NCI-H128 (cell line): ENCODE data around the gene NECTIN2.
"Not testable (repeated sequence)": the region's sequence is repeated elsewhere in the genome, so short reads cannot be mapped to it uniquely, and the experiment has no call there.

ENCODE experiments used
- DNase-seq: peaks from one replicate; lab custom pipeline; 2025; ENCODE audit not compliant: unreplicated experiment; lab: John Stamatoyannopoulos, UW

The NECTIN2 gene

GRCh38 chr19:44816301-44816700 is 29.8 kb upstream of the NECTIN2 start:
- no peak for DNase-seq

DNA sequence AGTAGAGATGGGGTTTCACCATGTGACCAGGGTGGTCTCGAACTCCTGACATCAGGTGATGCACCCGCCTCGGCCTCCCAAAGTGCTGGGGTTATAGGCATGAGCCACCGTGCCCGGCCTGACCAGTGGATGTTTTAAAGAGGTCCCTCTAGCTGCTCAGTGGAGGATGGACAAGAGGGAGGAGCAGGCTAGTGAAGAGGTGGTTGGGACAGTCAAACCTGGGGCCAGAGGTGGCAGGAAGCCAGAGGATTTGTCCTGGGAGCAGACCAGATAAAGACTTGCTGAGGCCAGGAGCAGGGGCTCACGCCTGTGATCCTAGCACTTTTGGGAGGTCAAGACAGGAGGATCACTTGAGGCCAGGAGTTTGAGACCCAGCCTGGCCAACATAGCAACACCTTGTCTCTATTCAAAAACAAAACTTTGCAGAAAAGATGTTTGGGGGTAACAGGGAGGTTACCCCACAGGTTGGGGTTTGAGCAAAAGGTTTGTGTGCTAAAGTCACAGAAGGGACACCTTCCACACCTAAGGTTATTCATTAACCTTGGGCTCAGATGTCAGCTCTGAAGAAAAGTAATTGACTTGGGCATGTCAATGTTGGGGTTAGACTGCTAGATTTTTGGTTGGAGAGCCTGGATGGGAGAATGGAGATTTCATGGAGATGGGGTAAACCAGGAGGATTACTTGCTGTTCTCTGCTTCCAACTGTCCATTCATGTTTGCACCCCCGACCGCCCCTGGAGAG is 28.2 kb upstream of the NECTIN2 start:
- no peak for DNase-seq

DNA sequence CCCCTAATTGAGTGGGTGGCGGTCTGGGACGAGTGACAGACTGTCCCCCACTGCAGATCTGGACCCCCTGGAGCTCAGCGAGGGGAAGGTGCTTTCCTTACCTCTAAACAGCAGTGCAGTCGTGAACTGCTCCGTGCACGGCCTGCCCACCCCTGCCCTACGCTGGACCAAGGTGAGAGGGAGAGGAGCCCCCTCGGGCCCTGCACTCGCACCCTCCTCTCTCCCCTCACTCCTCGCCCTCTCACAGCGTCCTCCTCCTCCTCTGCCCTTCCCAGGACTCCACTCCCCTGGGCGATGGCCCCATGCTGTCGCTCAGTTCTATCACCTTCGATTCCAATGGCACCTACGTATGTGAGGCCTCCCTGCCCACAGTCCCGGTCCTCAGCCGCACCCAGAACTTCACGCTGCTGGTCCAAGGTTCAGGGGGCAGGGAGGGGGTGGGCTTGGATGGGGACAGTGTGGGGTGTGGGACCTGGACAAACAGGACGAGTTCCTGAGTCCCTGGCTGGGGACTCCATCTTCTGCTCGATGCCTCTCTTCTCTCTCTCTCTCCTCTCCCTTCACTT is 27.5 kb upstream of the NECTIN2 start:
- DNase-seq, result no peak

GRCh38 chr19:44819246-44819832 is 26.8 kb upstream of the NECTIN2 start:
- DNase-seq, result no peak

DNA sequence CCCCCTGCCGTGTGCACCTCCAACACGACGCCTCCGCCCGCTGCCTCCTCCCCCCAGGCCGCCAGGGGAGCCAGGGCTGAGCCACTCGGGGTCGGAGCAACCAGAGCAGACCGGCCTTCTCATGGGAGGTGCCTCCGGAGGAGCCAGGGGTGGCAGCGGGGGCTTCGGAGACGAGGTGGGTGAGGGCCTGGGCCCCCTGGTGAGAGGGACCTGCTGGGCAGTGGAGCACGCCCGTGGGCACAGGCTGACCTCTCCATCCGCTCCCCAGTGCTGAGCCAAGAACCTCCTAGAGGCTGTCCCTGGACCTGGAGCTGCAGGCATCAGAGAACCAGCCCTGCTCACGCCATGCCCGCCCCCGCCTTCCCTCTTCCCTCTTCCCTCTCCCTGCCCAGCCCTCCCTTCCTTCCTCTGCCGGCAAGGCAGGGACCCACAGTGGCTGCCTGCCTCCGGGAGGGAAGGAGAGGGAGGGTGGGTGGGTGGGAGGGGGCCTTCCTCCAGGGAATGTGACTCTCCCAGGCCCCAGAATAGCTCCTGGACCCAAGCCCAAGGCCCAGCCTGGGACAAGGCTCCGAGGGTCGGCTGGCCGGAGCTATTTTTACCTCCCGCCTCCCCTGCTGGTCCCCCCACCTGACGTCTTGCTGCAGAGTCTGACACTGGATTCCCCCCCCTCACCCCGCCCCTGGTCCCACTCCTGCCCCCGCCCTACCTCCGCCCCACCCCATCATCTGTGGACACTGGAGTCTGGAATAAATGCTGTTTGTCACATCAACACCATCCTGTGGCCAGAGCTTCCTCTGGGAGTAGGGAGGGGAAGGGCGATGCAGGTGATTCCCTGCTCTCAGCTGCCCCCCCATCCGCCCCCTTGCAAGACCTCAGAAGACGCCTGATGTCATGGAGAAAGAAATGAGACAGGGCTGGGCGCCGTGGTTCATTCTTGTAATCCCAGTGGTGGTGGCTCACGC is 25.2 kb upstream of the NECTIN2 start:
- DNase-seq, result no peak

- DNase-seq, result no peak
These were observed 23.9 kb upstream of the NECTIN2 start for GRCh38 chr19:44822177-44822576.

DNA sequence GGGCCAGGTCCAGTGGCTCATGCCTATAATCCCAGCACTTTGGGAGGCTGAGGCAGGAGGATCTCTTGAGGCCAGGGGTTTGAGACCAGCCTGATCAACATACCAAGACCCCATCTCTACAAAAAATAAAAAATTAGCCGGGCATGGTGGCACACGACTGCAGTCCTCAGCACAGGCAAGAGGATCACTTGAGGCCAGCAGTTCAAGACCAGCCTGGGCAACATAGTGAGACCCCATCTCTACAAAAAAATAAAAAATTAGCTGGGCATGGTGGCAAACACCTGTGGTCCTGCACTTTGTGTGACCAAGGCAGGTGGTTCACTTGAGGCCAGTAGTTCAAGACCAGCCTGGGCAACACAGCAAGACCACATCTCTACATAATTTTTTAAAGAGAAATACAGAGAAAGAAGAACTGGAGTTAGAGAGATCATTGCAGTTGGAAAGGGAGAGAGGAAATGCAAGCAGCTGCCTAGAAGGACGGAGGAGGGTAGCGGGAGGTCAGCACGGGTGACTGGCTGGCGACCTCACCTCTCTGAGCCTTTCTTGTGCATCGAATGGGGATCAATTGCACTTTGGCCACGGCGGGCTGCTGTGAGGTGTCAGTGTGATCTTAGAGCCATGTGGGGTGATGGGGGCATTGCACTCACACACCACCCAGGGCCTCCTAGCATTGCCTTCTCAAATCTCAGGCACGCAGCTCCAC is 23.3 kb upstream of the NECTIN2 start:
- DNase-seq, result no peak

DNA sequence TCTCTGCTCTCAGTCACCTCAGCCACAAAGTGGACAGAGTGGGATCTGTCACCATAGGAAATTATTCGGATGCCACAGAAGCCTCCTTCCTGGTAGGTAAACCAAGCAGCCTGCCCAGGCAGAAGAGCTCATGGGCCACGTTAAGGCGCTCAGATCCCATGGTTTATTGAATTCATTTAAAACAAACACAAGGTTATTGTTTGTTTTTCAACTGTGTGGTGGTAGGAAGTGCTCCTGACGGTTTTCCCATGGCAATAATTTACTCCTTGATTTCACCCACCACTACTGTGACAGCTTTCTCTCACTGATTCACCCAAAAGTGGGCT is 22.8 kb upstream of the NECTIN2 start:
- DNase-seq, result no peak

GRCh38 chr19:44824761-44825160 is 21.3 kb upstream of the NECTIN2 start:
- DNase-seq, result no peak

GRCh38 chr19:44832875-44833274 is 13.2 kb upstream of the NECTIN2 start:
- DNase-seq, result not testable (repeated sequence)

- not testable (repeated sequence) for DNase-seq
These were observed 11.7 kb upstream of the NECTIN2 start for GRCh38 chr19:44834399-44834798.

DNA sequence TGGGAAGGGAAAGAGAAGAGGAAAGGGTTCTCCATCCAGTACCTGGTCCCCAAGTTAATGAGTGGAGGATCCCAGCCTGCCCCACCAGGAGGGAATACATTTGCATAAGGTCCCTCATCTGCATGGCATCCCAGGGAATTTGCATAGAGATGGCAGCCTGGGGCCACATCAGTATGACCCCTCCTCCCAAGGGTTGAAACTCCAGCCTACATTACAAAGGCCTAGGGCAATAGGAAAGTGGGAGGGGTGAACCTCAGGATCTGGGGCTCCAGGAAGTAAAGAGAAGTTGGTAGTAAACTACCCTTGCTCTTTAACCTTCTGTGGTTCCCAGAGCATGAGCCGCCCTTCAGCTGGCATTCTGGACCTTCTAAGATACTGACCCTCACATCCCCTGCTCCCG is 6.8 kb upstream of the NECTIN2 start:
- no peak for DNase-seq

DNA sequence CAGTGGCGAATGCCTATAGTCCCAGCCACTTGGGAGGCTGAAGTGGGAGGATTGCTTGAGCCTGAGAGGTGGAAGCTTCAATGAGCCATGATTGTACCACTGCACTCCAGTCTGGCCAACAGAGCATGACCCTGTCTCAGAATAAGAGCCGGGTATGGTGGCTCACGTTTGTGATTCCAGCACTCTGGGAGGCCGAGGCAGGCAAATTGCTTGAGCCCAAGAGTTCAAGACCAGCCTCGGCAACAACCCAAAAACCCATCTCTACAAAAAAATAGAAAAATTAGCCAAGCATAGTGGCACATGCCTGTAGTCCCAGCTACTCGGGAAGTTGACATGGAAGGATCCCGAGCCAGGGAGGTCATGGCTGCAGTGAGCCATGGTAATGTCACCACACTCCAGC is 5.3 kb upstream of the NECTIN2 start:
- DNase-seq, result no peak

- no peak for DNase-seq
These were observed 4.9 kb upstream of the NECTIN2 start for GRCh38 chr19:44841231-44841630.

DNA sequence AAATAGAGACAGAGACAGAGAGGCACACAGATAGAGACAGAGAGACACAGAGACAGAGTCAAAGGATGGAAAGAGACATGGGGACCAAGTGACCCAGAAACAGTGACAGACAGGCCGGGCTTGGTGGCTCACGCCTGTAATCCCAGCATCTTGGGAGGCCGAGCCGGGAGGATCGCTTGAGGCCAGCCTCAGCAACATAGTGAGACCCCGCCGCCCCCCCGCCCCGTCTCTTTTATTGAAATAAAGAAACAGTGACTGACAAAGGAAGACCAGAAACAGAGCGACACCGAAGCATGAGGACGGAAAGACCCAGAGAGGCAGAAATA is 848 bp upstream of the NECTIN2 start:
- DNase-seq, result no peak

GRCh38 chr19:44846455-44847143 is 502 bp downstream of the NECTIN2 start:
- DNase-seq, result no peak

DNA sequence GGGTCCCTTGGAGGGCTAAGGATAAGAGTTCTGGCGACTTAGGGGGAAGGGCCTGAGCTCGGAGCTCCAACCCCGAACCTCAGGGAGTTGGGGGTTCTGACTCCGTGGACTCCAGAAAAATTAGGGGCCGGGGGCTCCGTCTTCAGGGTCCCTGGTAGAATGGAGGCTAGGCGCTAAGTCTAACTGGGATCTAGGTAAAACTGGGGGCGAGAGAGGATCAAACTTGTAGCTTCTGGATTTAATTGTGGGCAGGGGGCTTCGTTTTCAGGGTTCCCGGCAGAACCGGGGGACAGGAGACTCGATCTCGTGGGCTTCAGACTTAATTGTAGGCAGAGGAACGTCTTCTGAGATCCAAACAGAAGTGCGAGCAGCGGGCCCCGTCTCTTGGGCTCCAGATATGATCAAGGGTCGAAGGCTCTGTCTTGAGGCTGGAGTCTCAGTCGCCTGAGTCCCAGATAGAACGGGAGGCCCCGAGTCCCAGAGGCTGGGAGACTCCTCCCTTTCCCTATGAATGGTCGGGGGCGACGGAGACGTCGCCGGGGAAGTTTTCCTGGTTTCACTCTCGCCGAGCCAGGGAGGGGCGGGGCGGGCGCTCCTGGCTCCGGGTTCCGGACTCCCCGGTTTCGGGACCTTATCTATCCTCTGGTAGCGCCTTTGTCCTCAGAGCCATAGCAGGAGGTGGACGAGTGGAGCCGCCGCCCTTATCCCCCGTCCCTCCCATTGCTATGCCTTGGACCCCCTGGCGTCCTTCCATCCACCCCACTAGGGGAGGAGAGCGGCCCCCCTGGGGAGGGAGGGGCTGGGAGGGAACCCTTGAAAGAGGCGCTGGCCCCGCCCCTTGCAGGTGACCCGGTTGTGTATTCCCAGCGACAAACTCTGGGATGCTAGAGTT is 1.3 kb downstream of the NECTIN2 start:
- DNase-seq, result no peak

GRCh38 chr19:44848036-44848811 is 2.1 kb downstream of the NECTIN2 start:
- no peak for DNase-seq
